ENCODE measurements around the gene RHOBTB1.

- TF ChIP-seq POLR2A (IDR thresholded peaks at IDR 0.05) (no peak), EP300 (IDR thresholded peaks at IDR 0.05) (no peak), CTCF (IDR thresholded peaks at IDR 0.05) (no peak), POLR2AphosphoS5 (IDR thresholded peaks at IDR 0.05) (no peak)
Measured at GRCh38 chr10:60951272-60951724, 7.3 kb upstream of the RHOBTB1 start.

Data from suprapubic skin (tissue), 4 donors.